Measurements from ENCODE around the gene CFAP251. TPM values are rescaled to one million over a fixed set of nuclear protein-coding genes. Genes with fewer than 3 reads are reported as not detected.

CFAP251 gene
- polyA plus RNA-seq, 1 experiment: 1.3 TPM

DNA sequence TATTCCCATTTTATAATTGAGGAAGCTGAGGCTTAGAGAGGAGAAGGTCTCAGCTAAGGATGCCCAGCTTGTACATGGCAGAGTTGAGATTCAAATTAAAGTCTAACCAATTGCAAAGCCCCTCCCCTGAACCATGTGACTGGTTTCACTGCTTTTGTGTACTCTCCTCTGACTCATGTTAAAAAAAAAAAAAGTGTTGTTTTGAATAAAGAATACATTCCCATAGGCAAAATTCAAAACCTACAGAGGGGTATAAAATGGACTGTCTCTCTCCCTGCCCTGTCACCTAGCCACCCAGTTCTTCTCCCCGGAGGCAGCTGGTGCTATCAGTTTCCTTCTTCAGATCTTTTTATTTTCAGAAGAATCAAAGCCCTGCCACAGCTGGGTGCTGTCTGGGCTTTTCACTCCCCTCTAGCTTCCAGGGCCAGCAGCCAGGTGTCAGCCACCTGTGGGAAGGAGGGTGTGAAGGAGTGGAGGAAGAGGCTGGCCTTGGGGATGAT, 24.4 kb upstream of the CFAP251 start:
- TF ChIP-seq, protein P1, sequence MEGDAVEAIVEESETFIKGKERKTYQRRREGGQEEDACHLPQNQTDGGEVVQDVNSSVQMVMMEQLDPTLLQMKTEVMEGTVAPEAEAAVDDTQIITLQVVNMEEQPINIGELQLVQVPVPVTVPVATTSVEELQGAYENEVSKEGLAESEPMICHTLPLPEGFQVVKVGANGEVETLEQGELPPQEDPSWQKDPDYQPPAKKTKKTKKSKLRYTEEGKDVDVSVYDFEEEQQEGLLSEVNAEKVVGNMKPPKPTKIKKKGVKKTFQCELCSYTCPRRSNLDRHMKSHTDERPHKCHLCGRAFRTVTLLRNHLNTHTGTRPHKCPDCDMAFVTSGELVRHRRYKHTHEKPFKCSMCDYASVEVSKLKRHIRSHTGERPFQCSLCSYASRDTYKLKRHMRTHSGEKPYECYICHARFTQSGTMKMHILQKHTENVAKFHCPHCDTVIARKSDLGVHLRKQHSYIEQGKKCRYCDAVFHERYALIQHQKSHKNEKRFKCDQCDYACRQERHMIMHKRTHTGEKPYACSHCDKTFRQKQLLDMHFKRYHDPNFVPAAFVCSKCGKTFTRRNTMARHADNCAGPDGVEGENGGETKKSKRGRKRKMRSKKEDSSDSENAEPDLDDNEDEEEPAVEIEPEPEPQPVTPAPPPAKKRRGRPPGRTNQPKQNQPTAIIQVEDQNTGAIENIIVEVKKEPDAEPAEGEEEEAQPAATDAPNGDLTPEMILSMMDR (IDR thresholded peaks at IDR 0.05; ENCODE audit: insufficient read depth, low read depth, low read length): no peak
- Histone ChIP-seq H3K36me3 (ENCODE audit: control insufficient read depth, insufficient read depth, low read length) (peaks cover 9% of the 10 kb centered on the region), H3K4me3 (ENCODE audit: low read depth, low read length) (no peak overlapping the region), H3K27me3 (ENCODE audit: control insufficient read depth, insufficient read depth, low read length) (no peaks in the 10 kb centered on the region)
- DNase-seq (ENCODE audit: low read depth): peak; percentile 25
- ChIA-PET POLR2A (interaction anchor here (0.7 kb wide), 1 partner anchor 96 kb away, joined by 6 read pairs; no protein-coding TSS in a partner anchor), CTCF (interaction anchor here (0.7 to 7.0 kb wide), 6 partner anchors 22 to 253 kb away, joined by 3 to 57 read pairs (median 4); partner anchors contain the start of gene RHOF)

DNA sequence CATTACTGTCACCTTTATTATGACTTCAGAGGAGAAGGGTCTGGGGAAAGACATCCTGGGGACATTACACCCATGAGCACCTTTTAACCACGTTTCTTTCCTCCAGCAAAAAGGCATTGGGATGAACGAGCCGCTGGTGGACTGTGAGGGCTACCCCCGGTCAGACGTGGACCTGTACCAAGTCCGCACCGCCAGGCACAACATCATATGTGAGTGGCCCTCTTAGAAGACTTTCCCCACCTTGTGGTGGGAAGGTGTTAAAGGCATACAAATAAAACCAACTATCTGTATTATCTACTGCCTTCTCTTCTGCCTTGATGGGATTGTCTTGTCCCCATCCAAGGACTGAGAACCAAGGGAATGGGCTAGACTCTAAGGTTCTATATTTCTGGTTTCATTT, 23.8 kb upstream of the CFAP251 start:
- CTCF ChIA-PET: interaction anchor here (0.7 to 4.0 kb wide), 2 partner anchors 100 to 254 kb away, joined by 4 to 57 read pairs; partner anchors contain the start of gene RHOF
- no peak for DNase-seq (ENCODE audit: low read depth)
- H3K4me3 ChIP-seq (ENCODE audit: low read depth, low read length): no peak overlapping the region
- POLR2A ChIA-PET: interaction anchor here (0.7 kb wide), 1 partner anchor 97 kb away, joined by 6 read pairs; no protein-coding TSS in a partner anchor
- H3K36me3 ChIP-seq (ENCODE audit: control insufficient read depth, insufficient read depth, low read length): peaks cover 14% of the 10 kb centered on the region
- TF ChIP-seq, protein P1 (IDR thresholded peaks at IDR 0.05; ENCODE audit: insufficient read depth, low read depth, low read length): peak; percentile 40
- no peaks in the 10 kb centered on the region for H3K27me3 ChIP-seq (ENCODE audit: control insufficient read depth, insufficient read depth, low read length)

DNA sequence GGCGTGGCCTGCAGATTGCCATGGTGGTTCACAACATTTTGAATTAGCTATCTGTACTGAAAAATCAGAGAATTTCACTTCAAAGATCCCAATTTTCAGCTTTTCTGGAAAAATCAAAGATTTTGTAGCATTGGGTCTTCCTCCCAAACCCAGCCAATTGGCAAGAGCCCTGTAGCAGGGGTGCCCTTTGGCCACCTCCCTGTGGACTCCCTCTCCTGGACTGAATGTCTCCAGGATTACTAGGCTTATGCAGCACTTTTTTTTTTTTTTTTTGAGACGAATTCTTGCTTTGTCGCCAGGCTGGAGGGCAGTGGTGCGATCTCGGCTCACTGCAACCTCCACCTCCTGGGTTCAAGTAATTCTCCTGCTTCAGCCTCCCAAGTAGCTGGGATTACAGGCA, 20.1 kb upstream of the CFAP251 start:
- CTCF ChIA-PET: interaction anchor here (1.9 to 4.6 kb wide), 2 partner anchors 86 to 104 kb away, joined by 7 to 24 read pairs; partner anchors contain the start of gene RHOF
- TF ChIP-seq, protein P1 (IDR thresholded peaks at IDR 0.05; ENCODE audit: insufficient read depth, low read depth, low read length): no peak
- no peak for DNase-seq (ENCODE audit: low read depth)
- H3K36me3 ChIP-seq (ENCODE audit: control insufficient read depth, insufficient read depth, low read length): peaks cover 27% of the 10 kb centered on the region
- POLR2A ChIA-PET: no interaction called here
- no peaks in the 10 kb centered on the region for H3K27me3 ChIP-seq (ENCODE audit: control insufficient read depth, insufficient read depth, low read length)
- no peak overlapping the region for H3K4me3 ChIP-seq (ENCODE audit: low read depth, low read length)

DNA sequence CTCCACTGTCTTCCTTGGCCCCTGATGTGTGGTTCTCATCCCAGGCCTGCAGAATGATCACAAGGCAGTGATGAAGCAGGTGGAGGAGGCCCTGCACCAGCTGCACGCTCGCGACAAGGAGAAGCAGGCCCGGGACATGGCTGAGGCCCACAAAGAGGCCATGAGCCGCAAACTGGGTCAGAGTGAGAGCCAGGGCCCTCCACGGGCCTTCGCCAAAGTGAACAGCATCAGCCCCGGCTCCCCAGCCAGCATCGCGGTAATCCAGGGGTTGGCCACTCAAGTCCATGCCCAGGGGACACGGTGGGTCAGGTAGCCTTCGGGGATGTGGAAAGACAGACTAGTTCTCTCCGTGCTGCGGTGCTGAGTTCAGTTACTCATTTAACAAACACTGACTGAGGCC, 18.8 kb upstream of the CFAP251 start:
- no peak for DNase-seq (ENCODE audit: low read depth)
- no peaks in the 10 kb centered on the region for H3K27me3 ChIP-seq (ENCODE audit: control insufficient read depth, insufficient read depth, low read length)
- H3K36me3 ChIP-seq (ENCODE audit: control insufficient read depth, insufficient read depth, low read length): peaks cover 30% of the 10 kb centered on the region
- ChIA-PET POLR2A (no interaction called here), CTCF (interaction anchor here (2.2 to 4.6 kb wide), 2 partner anchors 11 to 105 kb away, joined by 8 to 24 read pairs; partner anchors contain the start of genes PSMD9 and RHOF)
- TF ChIP-seq, protein P1 (IDR thresholded peaks at IDR 0.05; ENCODE audit: insufficient read depth, low read depth, low read length): no peak
- H3K4me3 ChIP-seq (ENCODE audit: low read depth, low read length): no peak overlapping the region

DNA sequence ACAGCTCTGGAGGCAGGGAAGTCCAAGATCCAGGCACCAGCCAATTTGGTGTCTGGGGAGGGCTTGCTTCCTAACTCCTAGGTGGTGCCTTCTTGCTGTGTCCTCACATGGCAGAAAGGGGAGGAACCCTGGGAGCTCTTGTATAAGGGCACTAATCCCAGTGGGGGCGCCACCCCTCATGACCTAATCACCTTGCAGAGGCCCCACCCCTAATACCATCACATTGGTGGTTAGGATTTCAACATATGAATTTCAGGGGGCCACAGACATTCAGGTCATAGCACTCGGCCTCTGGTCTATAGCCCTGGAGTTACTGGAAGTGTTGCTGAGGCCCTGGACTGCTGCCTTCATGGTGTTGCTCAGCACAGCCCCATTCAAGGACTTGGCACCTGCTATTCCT, 15.2 kb upstream of the CFAP251 start:
- ChIA-PET CTCF (interaction anchor here (1.8 to 2.2 kb wide), 2 partner anchors 108 to 109 kb away, joined by 4 to 6 read pairs; no protein-coding TSS in a partner anchor), POLR2A (no interaction called here)
- Histone ChIP-seq H3K4me3 (ENCODE audit: low read depth, low read length) (no peak overlapping the region), H3K27me3 (ENCODE audit: control insufficient read depth, insufficient read depth, low read length) (no peaks in the 10 kb centered on the region), H3K36me3 (ENCODE audit: control insufficient read depth, insufficient read depth, low read length) (peaks cover 26% of the 10 kb centered on the region)
- no peak for DNase-seq (ENCODE audit: low read depth)
- TF ChIP-seq, protein P1 (IDR thresholded peaks at IDR 0.05; ENCODE audit: insufficient read depth, low read depth, low read length): no peak

Measured in BJ (cell line).